Measurements from ENCODE around the gene BAG2.

GRCh38 chr6:57165080-57165479 is 7.0 kb upstream of the BAG2 start:
- TF ChIP-seq CTCF (conservative IDR thresholded peaks at IDR 0.05; ENCODE audit: low read length) (no peak), EZH2phosphoT487 (IDR thresholded peaks at IDR 0.05; ENCODE audit: borderline replicate concordance) (no peak)
